ENCODE results near the gene RNF111. TPM values are rescaled to one million over a fixed set of nuclear protein-coding genes. Genes with fewer than 3 reads are reported as not detected.

Gene RNF111
- total and polyA plus RNA-seq, 2 of the 13 experiments (the other 11 are each of a cell fraction or from before 2014, with no cell fraction given) = 12.1 to 23.1 TPM

DNA sequence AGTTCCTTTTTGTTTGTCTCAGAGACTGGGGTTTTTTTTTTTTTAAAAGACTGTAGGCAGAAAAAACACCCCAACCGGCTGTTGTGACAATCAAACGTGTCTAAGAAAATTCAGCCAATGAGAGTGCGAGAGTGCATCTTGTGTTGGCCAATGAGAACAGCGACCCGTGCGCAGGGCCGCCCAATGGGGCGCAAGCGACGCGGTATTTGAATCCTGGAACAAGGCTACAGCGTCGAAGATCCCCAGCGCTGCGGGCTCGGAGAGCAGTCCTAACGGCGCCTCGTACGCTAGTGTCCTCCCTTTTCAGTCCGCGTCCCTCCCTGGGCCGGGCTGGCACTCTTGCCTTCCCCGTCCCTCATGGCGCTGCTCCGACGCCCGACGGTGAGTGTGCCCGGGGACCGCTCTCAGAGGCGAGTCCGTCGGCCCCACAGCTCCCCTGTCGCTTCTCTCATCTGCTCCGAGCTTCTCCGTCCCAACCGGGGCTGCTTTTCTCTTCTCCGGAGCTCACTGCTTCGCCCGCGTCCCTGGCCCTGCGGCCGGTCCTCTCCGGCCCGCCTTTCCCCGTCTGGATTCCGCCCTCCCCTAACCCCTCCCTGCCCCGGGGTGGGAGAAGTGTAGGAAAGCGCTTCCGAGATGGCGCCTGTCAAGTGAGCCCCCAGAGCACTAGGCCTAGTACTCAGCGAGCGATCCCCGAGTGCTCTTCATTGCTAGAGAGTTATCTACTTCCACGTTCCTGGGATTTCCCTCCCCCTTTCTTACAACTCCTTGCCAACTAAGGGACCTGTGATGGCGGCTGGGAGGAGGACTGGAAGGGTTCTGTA, 117.7 kb downstream of the RNF111 start, which contains the start of gene CCNB2 (continued):
- TF ChIP-seq FOXK1 (CRISPR knock-in tag; IDR thresholded peaks at IDR 0.05; ENCODE audit: borderline replicate concordance, low read depth) = peak; percentile 50; the same call in 1 of the 2 replicates
- TF ChIP-seq STAT5B (CRISPR knock-in tag; IDR thresholded peaks at IDR 0.05) = 0 out of 2 replicates have a peak, but pooled peaks have one; percentile 77
- no peak for TF ChIP-seq ZMYM3 (CRISPR knock-in tag; IDR thresholded peaks at IDR 0.05)
- TF ChIP-seq ZNF891 (CRISPR knock-in tag; IDR thresholded peaks at IDR 0.05) = no peak
- 0 out of 2 replicates have a peak, but pooled peaks have one; percentile 33 for TF ChIP-seq ZNF567 (CRISPR knock-in tag; IDR thresholded peaks at IDR 0.05; ENCODE audit: borderline replicate concordance)
- 0 out of 2 replicates have a peak, but pooled peaks have one; percentile 4 for TF ChIP-seq HNF1B (CRISPR knock-in tag; IDR thresholded peaks at IDR 0.05)
- no peak for TF ChIP-seq ZNF296 (CRISPR knock-in tag; conservative IDR thresholded peaks at IDR 0.05)
- TF ChIP-seq ZNF792 (CRISPR knock-in tag; IDR thresholded peaks at IDR 0.05) = peak; percentile 26; the same call in 1 of the 2 replicates
- TF ChIP-seq RAD51 (IDR thresholded peaks at IDR 0.05; ENCODE audit: borderline replicate concordance) = no peak
- no peak for TF ChIP-seq LCORL (IDR thresholded peaks at IDR 0.05)
- TF ChIP-seq LCORL (CRISPR knock-in tag; IDR thresholded peaks at IDR 0.05) = no peak
- no peak for TF ChIP-seq AHDC1 (CRISPR knock-in tag; IDR thresholded peaks at IDR 0.05; ENCODE audit: borderline replicate concordance)
- TF ChIP-seq ZNF292 (CRISPR knock-in tag; IDR thresholded peaks at IDR 0.05; ENCODE audit: borderline replicate concordance, low read depth) = peak; percentile 62; the same call in 1 of the 2 replicates
- TF ChIP-seq ZNF687 (CRISPR knock-in tag; IDR thresholded peaks at IDR 0.05) = peak; percentile 87
- peak; percentile 88 for TF ChIP-seq ZNF362 (CRISPR knock-in tag; IDR thresholded peaks at IDR 0.05; ENCODE audit: borderline replicate concordance)
- 0 out of 2 replicates have a peak, but pooled peaks have one; percentile 18 for TF ChIP-seq FOXO1 (CRISPR knock-in tag; IDR thresholded peaks at IDR 0.05)
